Activated T-helper 2 cell treated with anti-CD3 and anti-CD28 coated beads, Interferon-gamma antibody, Interleukin-2, Interleukin-4, amounts not matched to agents 10 μg/mL and 5 μg/mL and 100 μg/mL, durations not matched to agents 14 hours and 24 hours and 36 hours (primary cell): ENCODE data around the gene FNTB. TPM values are rescaled to one million over a fixed set of nuclear protein-coding genes. Genes with fewer than 3 reads are reported as not detected.
"Not testable (repeated sequence)": the region's sequence is repeated elsewhere in the genome, so short reads cannot be mapped to it uniquely, and the experiment has no call there.

ENCODE experiments used
- DNase-seq: peaks from one replicate; pipeline ENCODE4 v3.0.0; 2021; ENCODE audit warnings: low spot score
- H3K27ac Mint-ChIP-seq: one replicate; pipeline ENCODE4 v1.8.0; 2021; ENCODE audit warnings: mixed read lengths
- H3K27me3 Mint-ChIP-seq: one replicate; pipeline ENCODE4 v1.8.0; 2021; ENCODE audit warnings: low read depth, mixed read lengths
- H3K36me3 Mint-ChIP-seq: one replicate; pipeline ENCODE4 v1.8.0; 2021; ENCODE audit warnings: low read depth, mixed read lengths
- H3K4me1 Mint-ChIP-seq: one replicate; pipeline ENCODE4 v1.8.0; 2021; ENCODE audit warnings: low read depth, mixed read lengths
- H3K4me3 Mint-ChIP-seq: one replicate; pipeline ENCODE4 v1.8.0; 2021; ENCODE audit warnings: low read depth, mild to moderate bottlenecking, moderate library complexity, mixed read lengths
- H3K9me3 Mint-ChIP-seq: one replicate; pipeline ENCODE4 v1.8.0; 2021; ENCODE audit warnings: mixed read lengths
- intact Hi-C: fragments of 100-400 bp; cut with micrococcal nuclease; formaldehyde crosslinking; loops from one replicate; pipeline ENCODE4 v1.15.1; 2023
- total RNA-seq: library from RNA; stranded (reverse); gene quantifications from 2 replicates; pipeline ENCODE4 v1.2.3, GENCODE V29; 2022

Gene FNTB
- total RNA-seq, 1 donor from 2014 or later = 17.5 TPM

GRCh38 chr14:65015391-65015790 lies 28.7 kb downstream of the FNTB start:
- H3K4me3 Mint-ChIP-seq = no peak overlapping the region
- H3K36me3 Mint-ChIP-seq = peaks cover 30% of the 10 kb centered on the region
- intact Hi-C loops = no loop called here
- DNase-seq = no peak
- H3K4me1 Mint-ChIP-seq = no peaks in the 10 kb centered on the region
- H3K27ac Mint-ChIP-seq = no peak overlapping the region
- H3K9me3 Mint-ChIP-seq = no peaks in the 10 kb centered on the region
- no peaks in the 10 kb centered on the region for H3K27me3 Mint-ChIP-seq

GRCh38 chr14:65016471-65016870 lies 29.8 kb downstream of the FNTB start:
- no peaks in the 10 kb centered on the region for H3K4me1 Mint-ChIP-seq
- no peaks in the 10 kb centered on the region for H3K9me3 Mint-ChIP-seq
- H3K36me3 Mint-ChIP-seq = peaks cover 29% of the 10 kb centered on the region
- intact Hi-C loops = no loop called here
- DNase-seq = no peak
- H3K27ac Mint-ChIP-seq = no peak overlapping the region
- no peak overlapping the region for H3K4me3 Mint-ChIP-seq
- no peaks in the 10 kb centered on the region for H3K27me3 Mint-ChIP-seq

- no peaks in the 10 kb centered on the region for H3K9me3 Mint-ChIP-seq
- no peaks in the 10 kb centered on the region for H3K27me3 Mint-ChIP-seq
- intact Hi-C loops = loop anchor here (1.0 kb wide), 1 partner anchor 34 kb away; the partner anchor contains the start of gene FNTB
- H3K4me1 Mint-ChIP-seq = no peaks in the 10 kb centered on the region
- no peak overlapping the region for H3K27ac Mint-ChIP-seq
- DNase-seq = no peak
- H3K4me3 Mint-ChIP-seq = no peak overlapping the region
- peaks cover 21% of the 10 kb centered on the region for H3K36me3 Mint-ChIP-seq
Measured at GRCh38 chr14:65019944-65020566, 33.4 kb downstream of the FNTB start.

GRCh38 chr14:65024957-65025356 lies 38.3 kb downstream of the FNTB start:
- no peaks in the 10 kb centered on the region for H3K9me3 Mint-ChIP-seq
- no peak for DNase-seq
- H3K27ac Mint-ChIP-seq = no peak overlapping the region
- H3K4me1 Mint-ChIP-seq = no peaks in the 10 kb centered on the region
- intact Hi-C loops = no loop called here
- H3K36me3 Mint-ChIP-seq = peaks cover 25% of the 10 kb centered on the region
- H3K27me3 Mint-ChIP-seq = no peaks in the 10 kb centered on the region
- no peak overlapping the region for H3K4me3 Mint-ChIP-seq

GRCh38 chr14:65025818-65026217 lies 39.1 kb downstream of the FNTB start:
- intact Hi-C loops = no loop called here
- H3K4me3 Mint-ChIP-seq = no peak overlapping the region
- H3K9me3 Mint-ChIP-seq = no peaks in the 10 kb centered on the region
- no peaks in the 10 kb centered on the region for H3K4me1 Mint-ChIP-seq
- DNase-seq = no peak
- H3K36me3 Mint-ChIP-seq = peaks cover 29% of the 10 kb centered on the region
- H3K27ac Mint-ChIP-seq = no peak overlapping the region
- H3K27me3 Mint-ChIP-seq = no peaks in the 10 kb centered on the region

- no peak overlapping the region for H3K4me3 Mint-ChIP-seq
- intact Hi-C loops = no loop called here
- DNase-seq = no peak
- no peaks in the 10 kb centered on the region for H3K4me1 Mint-ChIP-seq
- H3K27me3 Mint-ChIP-seq = no peaks in the 10 kb centered on the region
- H3K27ac Mint-ChIP-seq = no peak overlapping the region
- peaks cover 32% of the 10 kb centered on the region for H3K36me3 Mint-ChIP-seq
- H3K9me3 Mint-ChIP-seq = no peaks in the 10 kb centered on the region
Measured at GRCh38 chr14:65026526-65026925, 39.8 kb downstream of the FNTB start.

GRCh38 chr14:65027127-65027799 lies 40.6 kb downstream of the FNTB start:
- Mint-ChIP-seq H3K27ac (no peak overlapping the region), H3K36me3 (peaks cover 36% of the 10 kb centered on the region), H3K27me3 (no peaks in the 10 kb centered on the region), H3K4me1 (no peaks in the 10 kb centered on the region), H3K9me3 (no peaks in the 10 kb centered on the region), H3K4me3 (no peak overlapping the region)
- intact Hi-C loops = no loop called here
- no peak for DNase-seq

GRCh38 chr14:65028937-65029336 lies 42.2 kb downstream of the FNTB start:
- no peaks in the 10 kb centered on the region for H3K27me3 Mint-ChIP-seq
- intact Hi-C loops = no loop called here
- no peaks in the 10 kb centered on the region for H3K4me1 Mint-ChIP-seq
- no peaks in the 10 kb centered on the region for H3K9me3 Mint-ChIP-seq
- H3K27ac Mint-ChIP-seq = no peak overlapping the region
- no peak overlapping the region for H3K4me3 Mint-ChIP-seq
- DNase-seq = no peak
- peaks cover 46% of the 10 kb centered on the region for H3K36me3 Mint-ChIP-seq

- H3K27ac Mint-ChIP-seq, H3K9me3 Mint-ChIP-seq, intact Hi-C loops, H3K4me3 Mint-ChIP-seq, DNase-seq, H3K27me3 Mint-ChIP-seq, H3K4me1 Mint-ChIP-seq: not testable (repeated sequence)
- peaks cover 55% of the 10 kb centered on the region for H3K36me3 Mint-ChIP-seq
Measured at GRCh38 chr14:65031321-65031720, 44.6 kb downstream of the FNTB start.

- no peak overlapping the region for H3K27ac Mint-ChIP-seq
- intact Hi-C loops = no loop called here
- H3K36me3 Mint-ChIP-seq = peaks cover 50% of the 10 kb centered on the region
- no peaks in the 10 kb centered on the region for H3K9me3 Mint-ChIP-seq
- H3K4me3 Mint-ChIP-seq = no peak overlapping the region
- H3K27me3 Mint-ChIP-seq = no peaks in the 10 kb centered on the region
- no peaks in the 10 kb centered on the region for H3K4me1 Mint-ChIP-seq
- no peak for DNase-seq
Measured at GRCh38 chr14:65032319-65032718, 45.6 kb downstream of the FNTB start.

GRCh38 chr14:65033181-65033580 lies 46.5 kb downstream of the FNTB start:
- Mint-ChIP-seq H3K4me3 (no peak overlapping the region), H3K27me3 (no peaks in the 10 kb centered on the region), H3K36me3 (peaks cover 43% of the 10 kb centered on the region), H3K4me1 (no peaks in the 10 kb centered on the region), H3K9me3 (no peaks in the 10 kb centered on the region), H3K27ac (no peak overlapping the region)
- no peak for DNase-seq
- intact Hi-C loops = no loop called here

- intact Hi-C loops = no loop called here
- Mint-ChIP-seq H3K36me3 (peaks cover 40% of the 10 kb centered on the region), H3K27ac (no peak overlapping the region), H3K4me1 (no peaks in the 10 kb centered on the region), H3K4me3 (no peak overlapping the region), H3K9me3 (no peaks in the 10 kb centered on the region), H3K27me3 (no peaks in the 10 kb centered on the region)
- no peak for DNase-seq
Measured at GRCh38 chr14:65034021-65034420, 47.3 kb downstream of the FNTB start.

- Mint-ChIP-seq H3K4me1 (no peaks in the 10 kb centered on the region), H3K27ac (no peak overlapping the region), H3K9me3 (no peaks in the 10 kb centered on the region), H3K36me3 (peaks cover 32% of the 10 kb centered on the region), H3K4me3 (no peak overlapping the region), H3K27me3 (no peaks in the 10 kb centered on the region)
- no peak for DNase-seq
- intact Hi-C loops = no loop called here
Measured at GRCh38 chr14:65035049-65035448, 48.4 kb downstream of the FNTB start.
